Subcutaneous abdominal adipose tissue (tissue), 5 donors: Measurements from ENCODE around the gene ADPRH.
A peak's percentile ranks its signal among the peaks of the same experiment; 100 is the strongest.

ENCODE experiments used
- H3K27ac ChIP-seq: one replicate; pipeline ENCODE4 v1.7.0; 2013; ENCODE audit warnings: low read depth, mild to moderate bottlenecking, inconsistent platforms, low read length, moderate library complexity
- H3K27me3 ChIP-seq, 5 donors: one replicate each; pipeline ENCODE4 v1.7.0; 2013; ENCODE audit warnings: low read length in 5 of 5, inconsistent platforms in 1 of 5; ENCODE audit not compliant: control insufficient read depth in 5 of 5, insufficient read depth in 4 of 5
- H3K36me3 ChIP-seq, 5 donors: one replicate each; pipeline ENCODE4 v1.7.0; 2013; ENCODE audit warnings: low read length in 5 of 5; ENCODE audit not compliant: control insufficient read depth in 5 of 5, insufficient read depth in 5 of 5
- H3K4me1 ChIP-seq, 5 donors: one replicate each; pipeline ENCODE4 v1.7.0; 2013; ENCODE audit warnings: low read length in 5 of 5, mild to moderate bottlenecking in 3 of 5, moderate library complexity in 1 of 5; ENCODE audit not compliant: control insufficient read depth in 5 of 5, insufficient read depth in 5 of 5
- H3K4me3 ChIP-seq, 5 donors: one replicate each; pipeline ENCODE4 v1.7.0; 2013; ENCODE audit warnings: low read length in 5 of 5, low read depth in 1 of 5
- H3K9ac ChIP-seq, 5 donors: one replicate each; pipeline ENCODE4 v1.7.0; 2013; ENCODE audit warnings: low read length in 5 of 5, mild to moderate bottlenecking in 4 of 5, moderate library complexity in 3 of 5
- H3K9me3 ChIP-seq, 5 donors: one replicate each; pipeline ENCODE4 v1.7.0; 2013; ENCODE audit warnings: low read length in 5 of 5; ENCODE audit not compliant: control insufficient read depth in 5 of 5
- donor health status: healthy.
- donor health status: healthy.
- donor health status: healthy.
- donor health status: healthy.
- donor health status: healthy.

The ADPRH gene

GRCh38 chr3:119580067-119580760 lies 922 bp downstream of the ADPRH start:
- peak overlapping the region; percentile 81 for H3K27ac ChIP-seq
- peaks cover 2 to 14% (median 12%) of the 10 kb centered on the region in 5 donors for H3K4me1 ChIP-seq
- H3K9ac ChIP-seq = peak overlapping the region; percentile 64 to 98 (median 83)
- peaks cover 0 to 11% (median 0%) of the 10 kb centered on the region in 5 donors for H3K36me3 ChIP-seq
- H3K27me3 ChIP-seq = no peaks in the 10 kb centered on the region
- H3K4me3 ChIP-seq = peak overlapping the region; percentile 65 to 95 (median 75)
- no peaks in the 10 kb centered on the region for H3K9me3 ChIP-seq

DNA sequence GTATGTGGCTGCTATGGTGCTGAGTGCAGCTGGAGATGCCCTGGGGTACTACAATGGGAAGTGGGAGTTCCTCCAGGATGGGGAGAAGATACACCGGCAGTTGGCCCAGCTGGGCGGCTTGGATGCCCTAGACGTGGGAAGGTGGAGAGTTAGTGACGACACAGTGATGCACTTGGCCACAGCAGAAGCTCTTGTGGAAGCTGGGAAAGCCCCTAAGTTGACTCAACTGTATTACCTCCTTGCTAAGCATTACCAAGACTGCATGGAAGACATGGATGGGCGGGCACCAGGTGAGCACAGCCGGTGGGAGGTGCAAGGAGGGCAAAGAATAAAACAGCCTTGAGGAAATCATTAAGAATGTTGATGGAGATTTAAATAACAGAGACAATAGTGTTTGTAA lies 2.9 kb downstream of the ADPRH start:
- Histone ChIP-seq H3K9me3 (no peaks in the 10 kb centered on the region), H3K27me3 (no peaks in the 10 kb centered on the region), H3K4me3 (no peak overlapping the region), H3K36me3 (peaks cover 4 to 19% (median 7%) of the 10 kb centered on the region in 5 donors), H3K4me1 (peaks cover 2 to 22% (median 14%) of the 10 kb centered on the region in 5 donors), H3K27ac (no peak overlapping the region), H3K9ac (no peak overlapping the region)

- H3K4me1 ChIP-seq = peaks cover 0 to 28% (median 10%) of the 10 kb centered on the region in 5 donors
- no peak overlapping the region for H3K4me3 ChIP-seq
- H3K36me3 ChIP-seq = peaks cover 9 to 26% (median 10%) of the 10 kb centered on the region in 5 donors
- H3K9ac ChIP-seq = no peak overlapping the region
- no peaks in the 10 kb centered on the region for H3K9me3 ChIP-seq
- no peak overlapping the region for H3K27ac ChIP-seq
- H3K27me3 ChIP-seq = no peaks in the 10 kb centered on the region
Observed at GRCh38 chr3:119585208-119585607, 5.9 kb downstream of the ADPRH start.

GRCh38 chr3:119585856-119586570 lies 6.7 kb downstream of the ADPRH start:
- no peak overlapping the region for H3K9ac ChIP-seq
- H3K4me1 ChIP-seq = peaks cover 0 to 22% (median 4%) of the 10 kb centered on the region in 5 donors
- no peaks in the 10 kb centered on the region for H3K9me3 ChIP-seq
- H3K4me3 ChIP-seq = no peak overlapping the region
- no peak overlapping the region for H3K27ac ChIP-seq
- H3K27me3 ChIP-seq = no peaks in the 10 kb centered on the region
- H3K36me3 ChIP-seq = peaks cover 9 to 26% (median 10%) of the 10 kb centered on the region in 5 donors

DNA sequence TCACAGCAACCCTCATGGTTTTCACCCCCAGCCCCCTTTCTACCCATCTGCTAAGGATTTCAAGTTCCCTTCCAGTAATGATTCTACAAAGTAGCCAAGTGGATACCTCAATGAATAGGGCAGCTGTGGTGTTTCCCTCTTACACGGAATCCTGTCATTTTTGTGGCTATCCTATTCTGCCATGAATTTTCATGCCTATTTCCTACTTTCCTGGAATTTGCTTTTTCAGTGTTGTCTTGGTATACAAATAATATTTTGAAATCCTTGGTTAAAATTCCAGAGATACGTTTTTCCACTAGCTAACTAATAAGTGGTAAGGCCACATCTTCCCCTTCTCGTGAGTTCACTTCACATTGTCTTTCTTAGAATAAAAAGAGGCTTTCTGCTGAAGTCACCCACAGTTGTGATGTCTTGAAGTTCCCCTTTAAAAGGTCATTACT lies 7.5 kb downstream of the ADPRH start:
- H3K4me1 ChIP-seq = peaks cover 0 to 22% (median 4%) of the 10 kb centered on the region in 5 donors
- H3K9ac ChIP-seq = no peak overlapping the region
- no peaks in the 10 kb centered on the region for H3K9me3 ChIP-seq
- H3K27me3 ChIP-seq = no peaks in the 10 kb centered on the region
- peaks cover 9 to 26% (median 10%) of the 10 kb centered on the region in 5 donors for H3K36me3 ChIP-seq
- H3K4me3 ChIP-seq = no peak overlapping the region
- H3K27ac ChIP-seq = no peak overlapping the region

DNA sequence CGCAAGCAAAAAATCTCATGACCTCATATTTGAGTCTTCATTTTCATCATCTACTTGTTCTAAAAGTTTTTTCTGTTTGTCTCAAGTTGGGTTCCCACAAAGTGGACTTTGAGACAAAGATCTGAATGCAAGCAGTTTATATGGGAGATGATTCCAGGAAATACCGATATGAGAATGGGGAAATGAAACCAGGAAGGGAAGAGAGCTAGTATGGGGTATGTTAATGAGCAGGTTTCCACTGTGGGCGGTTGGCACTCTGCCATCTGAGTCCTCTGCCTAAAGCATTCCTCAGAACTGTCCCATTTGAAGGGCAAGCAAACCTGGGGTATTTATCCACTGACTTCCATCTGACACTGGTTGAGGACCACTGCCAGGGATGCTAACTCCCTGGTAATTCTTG lies 8.8 kb downstream of the ADPRH start:
- Histone ChIP-seq H3K27me3 (no peaks in the 10 kb centered on the region), H3K9me3 (no peaks in the 10 kb centered on the region), H3K4me3 (no peak overlapping the region), H3K36me3 (peaks cover 9 to 22% (median 10%) of the 10 kb centered on the region in 5 donors), H3K9ac (no peak overlapping the region), H3K27ac (no peak overlapping the region), H3K4me1 (peaks cover 0 to 22% (median 4%) of the 10 kb centered on the region in 5 donors)

GRCh38 chr3:119589102-119589773 lies 9.9 kb downstream of the ADPRH start:
- Histone ChIP-seq H3K27me3 (no peaks in the 10 kb centered on the region), H3K4me3 (no peak overlapping the region), H3K4me1 (peaks cover 0 to 22% (median 4%) of the 10 kb centered on the region in 5 donors), H3K36me3 (peaks cover 9 to 22% (median 10%) of the 10 kb centered on the region in 5 donors), H3K9ac (no peak overlapping the region), H3K9me3 (no peaks in the 10 kb centered on the region), H3K27ac (no peak overlapping the region)

DNA sequence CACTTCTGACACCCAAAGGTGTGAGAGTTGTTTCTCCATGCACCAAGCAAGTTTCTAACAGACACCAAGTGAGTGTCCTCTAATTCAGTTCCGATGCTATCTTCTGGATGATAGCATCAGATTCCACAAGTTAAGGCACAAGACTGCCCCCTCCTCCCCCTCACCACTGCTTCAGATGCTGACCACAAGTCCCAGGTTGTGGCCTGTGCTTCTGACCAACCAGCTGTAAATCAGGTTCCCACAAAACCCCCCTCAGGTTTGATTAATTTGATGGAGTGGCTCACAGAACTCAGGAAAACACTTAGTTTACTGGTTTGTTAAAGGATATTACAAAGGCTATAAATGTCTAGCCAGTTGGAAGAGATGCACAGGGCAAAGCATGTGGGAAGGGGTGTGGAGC lies 11.4 kb downstream of the ADPRH start:
- H3K36me3 ChIP-seq = peaks cover 9 to 16% (median 10%) of the 10 kb centered on the region in 5 donors
- no peak overlapping the region for H3K9ac ChIP-seq
- no peak overlapping the region for H3K4me3 ChIP-seq
- H3K27ac ChIP-seq = no peak overlapping the region
- no peaks in the 10 kb centered on the region for H3K9me3 ChIP-seq
- peaks cover 0 to 27% (median 7%) of the 10 kb centered on the region in 5 donors for H3K4me1 ChIP-seq
- H3K27me3 ChIP-seq = no peaks in the 10 kb centered on the region

DNA sequence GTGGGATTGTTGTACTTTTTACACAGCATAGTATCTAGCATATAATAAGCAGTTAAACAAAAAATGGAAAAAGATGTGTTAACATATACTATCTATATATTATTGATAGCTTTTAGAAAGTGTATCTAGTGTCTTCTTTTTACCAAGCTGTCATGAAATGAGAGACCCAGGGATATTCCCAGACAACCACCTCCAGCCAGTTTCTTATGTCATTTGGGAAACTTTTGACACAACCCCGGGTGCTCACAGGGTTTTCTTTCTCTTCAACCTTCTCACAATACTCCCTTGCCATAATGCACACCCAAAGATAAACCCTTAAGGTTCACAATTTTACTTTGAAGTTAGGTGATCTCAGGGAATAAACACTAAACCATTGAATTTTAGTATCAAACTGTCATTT lies 13.6 kb downstream of the ADPRH start:
- Histone ChIP-seq H3K9me3 (no peaks in the 10 kb centered on the region), H3K36me3 (peaks cover 0 to 5% (median 2%) of the 10 kb centered on the region in 5 donors), H3K27ac (no peak overlapping the region), H3K27me3 (no peaks in the 10 kb centered on the region), H3K4me3 (no peak overlapping the region), H3K9ac (no peak overlapping the region), H3K4me1 (peaks cover 0 to 32% (median 11%) of the 10 kb centered on the region in 5 donors)
